Measurements from ENCODE around the gene MAN1A2. TPM values are rescaled to one million over a fixed set of nuclear protein-coding genes. Genes with fewer than 3 reads are reported as not detected.

The MAN1A2 gene
- polyA plus RNA-seq, 4 donors, result 38.7 to 48.2 (median 45.5) TPM

DNA sequence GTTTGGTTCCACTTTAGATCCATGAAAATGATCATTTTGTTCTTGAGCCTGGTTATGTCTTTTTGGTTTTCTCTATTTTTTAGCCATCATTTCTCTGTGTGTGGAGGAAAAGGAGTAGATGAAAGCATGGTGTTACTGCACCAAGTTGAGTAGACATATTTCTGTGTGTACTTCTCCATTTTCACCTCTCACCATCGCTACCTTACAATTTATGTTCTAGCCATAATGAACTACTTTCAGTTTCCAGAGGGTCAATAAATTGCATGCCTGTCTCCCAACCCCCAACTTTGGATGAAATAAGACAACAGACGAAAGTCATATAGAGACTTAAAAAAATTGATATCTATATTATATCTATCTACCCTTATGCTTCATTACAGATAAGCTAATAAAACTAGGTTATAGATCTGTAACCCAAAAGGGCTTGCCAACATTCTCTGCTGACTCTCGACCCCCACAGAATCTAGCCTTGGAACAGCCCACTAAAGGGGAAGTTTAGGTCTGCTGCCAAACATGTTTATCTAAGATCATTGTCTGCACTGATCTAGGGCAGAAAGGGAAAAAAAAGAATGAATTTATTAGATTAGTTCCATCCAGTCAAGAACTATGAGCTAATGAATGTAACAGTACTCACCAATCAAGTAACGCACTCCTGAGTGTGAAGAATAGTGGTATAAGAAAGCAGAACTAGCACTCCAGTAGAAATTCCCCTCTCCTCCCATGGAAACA lies 7.5 kb upstream of the MAN1A2 start:
- DNase-seq (ENCODE audit: low read depth in 4 of 4, low spot score in 2 of 4), result no peak

DNA sequence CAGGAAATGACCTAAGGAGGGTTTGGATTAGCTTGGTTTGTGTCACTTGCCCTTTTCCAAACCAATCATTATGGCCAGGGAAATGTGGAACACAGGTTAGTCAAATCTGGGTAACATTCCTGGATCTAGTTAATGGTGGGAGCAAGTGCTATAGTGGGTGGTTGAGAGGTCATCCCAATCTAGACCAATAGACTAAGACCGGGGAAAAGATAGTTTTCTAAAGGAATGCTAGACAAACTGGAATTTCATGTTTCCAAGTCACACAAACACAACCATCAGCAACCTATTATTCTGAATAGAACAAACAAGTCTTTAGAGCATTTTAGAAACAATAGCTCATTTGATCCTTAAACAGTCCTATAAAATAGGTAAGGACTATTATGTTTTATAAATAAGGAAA lies 4.3 kb upstream of the MAN1A2 start:
- no peak for DNase-seq (ENCODE audit: low read depth in 4 of 4, low spot score in 2 of 4)

DNA sequence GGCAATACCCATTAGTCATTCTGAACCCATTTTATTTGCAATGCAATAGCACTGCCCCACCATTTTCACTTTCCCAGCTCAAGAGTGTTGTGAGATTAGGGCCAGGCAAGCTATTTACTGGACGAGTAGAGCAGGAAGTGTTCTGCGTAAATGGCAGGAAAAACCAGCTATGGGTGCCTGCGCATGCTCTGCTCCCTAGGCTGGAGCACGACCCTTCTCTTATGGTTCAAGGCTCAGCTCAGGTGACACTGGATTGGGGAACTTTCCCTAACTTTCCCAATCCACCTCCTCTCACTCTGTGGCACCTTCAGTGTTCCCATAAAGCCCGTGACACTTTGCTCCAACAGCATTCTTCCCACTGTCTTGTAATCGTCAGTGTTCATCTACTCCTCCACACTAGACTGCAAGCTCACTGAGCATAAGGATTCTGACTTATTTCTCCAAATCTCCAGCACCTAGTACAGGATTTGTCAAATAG lies 3.6 kb upstream of the MAN1A2 start:
- DNase-seq (ENCODE audit: low read depth in 4 of 4, low spot score in 2 of 4), result no peak

DNA sequence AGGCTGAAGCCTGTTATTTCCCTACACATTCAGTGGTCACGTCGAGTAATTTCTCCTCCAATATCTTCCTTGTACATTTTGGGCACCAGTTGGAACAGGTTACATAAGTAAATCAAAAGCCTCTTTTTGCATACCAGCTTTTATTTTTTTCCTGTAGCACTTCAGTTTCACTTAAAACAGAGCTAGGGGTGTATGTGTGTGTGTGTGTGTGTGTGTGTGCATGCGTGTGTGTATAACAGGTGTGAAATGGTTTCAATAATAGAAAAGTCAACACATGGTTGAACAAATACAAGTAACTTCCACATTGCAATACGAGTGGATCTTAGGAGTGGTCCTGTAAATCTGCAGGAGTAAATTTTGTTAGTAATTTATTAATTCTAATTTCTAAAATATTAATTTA lies 3.0 kb upstream of the MAN1A2 start:
- no peak for DNase-seq (ENCODE audit: low read depth in 4 of 4, low spot score in 2 of 4)

DNA sequence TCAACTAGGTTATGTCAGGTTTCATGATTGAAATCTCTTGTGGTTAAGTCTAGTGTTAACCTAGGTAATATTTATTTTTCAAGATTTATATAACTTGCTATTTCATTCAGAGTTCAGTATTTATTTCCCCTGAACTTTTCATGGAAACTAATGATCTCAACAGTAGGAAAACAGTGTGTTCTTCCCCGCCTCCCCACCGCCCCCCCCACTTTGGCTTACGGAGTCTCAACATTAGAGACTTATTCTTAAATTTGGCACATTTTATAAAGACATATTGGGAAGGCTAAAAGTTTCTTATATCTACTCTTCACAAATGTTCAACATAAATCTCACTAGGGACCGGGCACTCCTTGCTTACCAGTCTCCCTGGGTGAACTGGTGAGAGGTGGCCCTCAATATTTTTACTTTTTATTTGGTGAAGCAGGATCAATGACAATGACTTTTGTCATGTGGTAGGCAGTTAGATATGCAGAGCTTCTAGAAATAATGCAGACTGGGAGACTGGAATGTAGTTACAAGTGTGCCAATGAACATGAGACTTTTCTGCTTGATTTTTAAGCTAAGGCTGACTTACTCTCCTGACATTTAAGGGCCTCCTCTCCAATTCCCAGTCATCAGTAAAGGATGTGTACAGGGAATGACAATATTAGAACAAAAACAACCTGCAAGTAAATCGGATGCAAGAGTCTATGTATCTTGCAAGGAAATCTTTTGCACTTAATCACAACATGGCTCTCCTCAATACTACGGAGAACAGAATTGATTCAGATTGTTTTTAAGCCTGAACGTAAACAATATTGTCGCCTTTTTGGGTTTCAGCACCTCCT lies 1.7 kb upstream of the MAN1A2 start:
- no peak for DNase-seq (ENCODE audit: low read depth in 4 of 4, low spot score in 2 of 4)

DNA sequence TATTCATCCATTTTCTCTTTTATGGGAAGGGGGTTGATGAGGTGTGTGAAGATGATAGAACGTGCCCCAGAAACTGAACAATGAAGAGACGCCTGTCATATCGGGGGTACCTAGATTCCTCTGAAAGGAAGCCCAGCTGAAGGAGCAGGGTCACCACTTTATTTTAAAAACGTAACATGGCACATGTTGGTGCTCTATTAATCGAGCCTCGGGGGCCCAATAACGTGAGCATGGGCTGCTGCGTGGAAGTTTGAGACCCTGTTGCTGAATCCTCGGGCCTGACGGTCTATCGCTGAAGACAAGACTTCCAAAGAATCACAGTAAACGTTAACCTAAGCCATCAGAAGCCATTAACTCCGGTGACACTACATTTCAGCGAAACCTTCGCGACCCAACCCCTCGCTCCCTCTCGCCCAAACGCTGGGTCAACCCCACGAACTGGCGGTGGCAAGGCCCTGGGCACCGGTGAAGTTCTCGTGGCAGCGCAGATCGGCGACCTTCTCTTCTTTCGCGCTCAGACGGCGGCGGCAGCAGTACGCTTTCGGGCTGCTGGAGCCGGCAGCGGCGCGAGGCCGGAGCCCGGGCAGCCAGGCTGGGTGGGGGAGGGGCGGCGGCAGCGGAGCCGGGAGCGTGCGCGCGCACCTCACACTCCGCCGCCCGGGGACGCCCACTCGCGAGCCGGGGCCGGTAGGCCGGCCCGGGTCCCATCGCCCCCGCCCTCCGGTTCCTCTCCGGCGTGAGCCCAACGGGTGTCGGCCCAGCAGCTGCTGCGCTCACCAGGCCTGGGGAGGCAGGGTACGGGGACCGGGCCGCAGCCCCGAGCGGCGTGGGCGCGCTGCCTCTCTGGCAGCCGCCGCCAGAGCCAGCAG lies 838 bp upstream of the MAN1A2 start:
- peak; percentile 56 to 70 (median 68) for DNase-seq (ENCODE audit: low read depth in 4 of 4, low spot score in 2 of 4)

DNA sequence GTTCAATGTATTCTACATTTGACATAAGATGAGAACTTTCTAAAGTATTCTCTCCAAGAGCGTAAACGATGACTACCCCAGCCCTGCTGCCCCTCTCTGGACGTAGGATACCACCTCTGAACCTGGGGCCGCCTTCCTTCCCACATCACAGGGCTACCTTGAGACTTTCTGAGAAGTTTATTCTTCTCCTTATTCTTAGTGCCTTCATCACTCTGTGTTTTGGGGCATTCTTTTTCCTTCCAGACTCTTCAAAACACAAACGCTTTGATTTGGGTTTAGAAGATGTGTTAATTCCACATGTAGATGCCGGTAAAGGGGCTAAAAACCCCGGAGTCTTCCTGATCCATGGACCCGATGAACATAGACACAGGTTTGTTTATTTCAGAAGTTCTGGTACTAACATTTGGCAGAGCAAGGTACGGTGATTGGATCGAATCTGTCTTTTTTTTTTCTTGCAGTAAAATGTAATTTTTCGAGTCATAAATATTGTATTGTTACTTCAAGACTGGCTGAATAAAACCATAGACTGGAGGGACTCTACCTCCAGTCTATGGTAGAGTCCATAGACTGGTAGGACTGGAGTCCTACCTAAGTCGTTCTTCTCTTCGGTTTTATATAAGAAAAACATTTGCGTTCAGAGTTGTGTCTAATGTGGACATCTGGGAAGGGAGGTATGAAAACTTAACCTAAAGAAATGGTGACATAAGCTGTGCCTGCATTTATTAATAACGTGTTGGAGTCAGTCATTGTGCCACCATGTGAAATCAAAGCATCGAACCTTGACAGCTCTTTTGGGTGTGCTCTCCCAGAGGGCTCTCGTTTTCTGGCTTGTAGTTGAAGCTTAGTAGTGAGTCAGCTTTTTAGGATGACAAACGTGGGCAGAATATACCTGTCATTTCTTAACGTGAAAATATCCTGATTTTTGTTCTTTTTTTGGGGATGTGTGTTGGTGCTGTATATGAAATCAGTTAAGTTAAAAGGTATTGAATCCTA lies 1.2 kb downstream of the MAN1A2 start:
- no peak for DNase-seq (ENCODE audit: low read depth in 4 of 4, low spot score in 2 of 4)

DNA sequence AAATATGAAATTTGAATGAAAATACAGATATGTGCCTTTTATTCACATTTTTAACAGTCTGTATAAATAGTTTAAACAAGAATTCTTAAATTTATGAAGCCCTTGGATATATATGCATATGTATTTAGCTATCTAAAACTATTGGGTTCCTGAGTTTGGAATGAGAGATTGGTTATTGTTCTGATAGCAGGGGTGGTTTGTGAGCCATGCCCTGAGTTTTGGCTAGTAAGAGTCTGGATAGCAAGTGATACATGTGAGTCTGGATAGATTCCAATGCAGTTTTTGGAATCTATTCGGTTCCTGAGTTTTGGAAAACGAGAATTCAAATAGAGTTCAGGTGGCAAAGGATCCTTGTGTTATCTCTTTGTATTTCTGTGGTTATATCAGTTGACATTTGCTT lies 2.8 kb downstream of the MAN1A2 start:
- no peak for DNase-seq (ENCODE audit: low read depth in 4 of 4, low spot score in 2 of 4)

DNA sequence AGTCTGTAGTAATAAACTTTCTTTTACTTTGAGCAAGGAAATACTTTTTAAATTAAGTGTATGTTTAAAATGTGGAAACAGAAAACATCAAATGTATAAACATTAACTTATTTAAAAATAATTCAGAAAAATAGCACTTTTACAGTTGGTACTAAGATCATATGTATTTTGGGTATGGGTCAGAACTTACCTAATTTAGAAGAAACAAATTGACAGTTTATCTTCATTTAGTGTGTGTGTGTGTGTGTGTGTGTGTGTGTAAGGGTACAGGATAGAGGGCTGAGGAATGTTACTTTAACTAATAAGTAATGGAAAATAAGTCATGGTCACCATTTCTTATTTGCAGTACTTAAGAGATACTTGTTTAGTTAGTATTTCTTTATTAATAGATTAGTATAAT lies 3.3 kb downstream of the MAN1A2 start:
- DNase-seq (ENCODE audit: low read depth in 4 of 4, low spot score in 2 of 4), result no peak

DNA sequence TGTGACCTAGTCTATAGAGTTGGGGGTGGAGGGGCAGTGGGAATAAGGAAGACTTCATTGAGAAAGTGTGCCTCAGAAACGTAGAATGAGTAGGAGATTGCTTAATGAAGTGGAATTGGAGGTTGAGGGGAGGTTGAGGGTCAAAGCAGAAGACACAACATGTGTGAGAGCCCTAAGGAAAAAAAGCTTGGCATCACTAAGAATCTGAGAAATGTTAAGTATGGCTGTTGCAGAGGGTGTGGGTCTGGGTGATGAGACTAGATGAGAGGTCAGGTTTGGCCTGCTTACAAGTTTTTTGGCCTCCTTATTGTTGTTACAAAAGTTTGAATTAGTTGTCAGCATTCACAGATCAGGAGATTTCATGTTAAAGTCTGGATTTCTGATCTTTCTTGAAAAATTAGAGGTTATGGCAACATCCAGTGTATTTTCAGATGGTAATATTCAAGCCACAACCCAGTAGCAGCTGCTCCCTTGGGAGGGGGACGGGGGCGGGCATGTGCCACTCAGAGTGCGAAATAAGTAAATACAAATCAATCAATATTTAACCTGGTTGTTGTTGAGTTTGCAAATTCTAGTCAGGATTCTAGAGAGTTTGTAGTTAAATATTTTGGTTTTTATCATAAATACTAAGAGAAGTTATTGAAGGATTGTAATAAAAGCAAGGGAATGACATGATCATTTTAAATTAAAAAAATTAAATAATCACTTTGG lies 4.3 kb downstream of the MAN1A2 start:
- no peak for DNase-seq (ENCODE audit: low read depth in 4 of 4, low spot score in 2 of 4)

DNA sequence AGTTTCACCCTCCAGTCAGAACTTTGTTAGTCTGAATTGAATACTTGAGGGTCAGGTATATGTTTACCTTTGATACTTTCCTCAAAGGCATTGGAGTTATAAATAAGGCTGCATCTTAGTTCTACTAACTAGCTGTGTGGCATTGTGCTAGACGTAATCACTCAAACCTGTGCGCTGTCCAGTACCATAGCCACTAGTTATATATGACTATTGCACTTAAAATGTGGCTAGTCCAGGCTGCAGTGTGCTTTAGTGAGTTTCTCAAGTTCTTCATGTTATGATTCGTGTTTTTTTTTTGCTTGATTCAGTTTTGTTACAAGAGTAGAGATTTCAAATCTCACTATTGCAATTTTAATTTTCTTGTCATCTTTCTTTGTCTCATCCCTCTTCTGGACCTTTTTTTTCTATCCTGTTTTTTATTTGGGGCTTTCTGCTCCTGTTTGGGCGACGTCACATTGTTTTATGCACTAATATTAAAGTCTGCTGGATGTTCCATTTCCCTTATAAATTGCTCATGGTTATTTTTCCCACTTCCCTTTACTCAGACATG lies 5.7 kb downstream of the MAN1A2 start:
- DNase-seq (ENCODE audit: low read depth in 4 of 4, low spot score in 2 of 4), result no peak

DNA sequence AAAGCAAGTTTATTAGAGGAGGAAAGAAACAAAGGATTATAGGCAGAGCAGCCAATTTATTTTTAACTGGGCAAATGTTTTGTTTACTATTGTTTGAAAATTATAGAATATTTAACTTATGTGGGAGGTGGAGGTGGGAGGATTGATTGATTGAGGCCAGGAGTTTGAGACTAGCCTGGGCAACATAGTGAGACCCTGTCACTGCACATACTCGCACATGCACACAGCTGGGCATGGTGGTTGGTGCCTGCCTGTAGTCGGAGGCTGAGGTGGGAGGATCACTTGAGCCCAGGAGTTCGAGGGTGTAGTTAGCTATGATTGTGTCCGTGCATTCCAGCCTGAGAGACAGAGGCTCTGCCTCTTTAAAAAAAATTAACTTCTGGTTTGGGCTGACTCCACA lies 6.7 kb downstream of the MAN1A2 start:
- no peak for DNase-seq (ENCODE audit: low read depth in 4 of 4, low spot score in 2 of 4)

DNA sequence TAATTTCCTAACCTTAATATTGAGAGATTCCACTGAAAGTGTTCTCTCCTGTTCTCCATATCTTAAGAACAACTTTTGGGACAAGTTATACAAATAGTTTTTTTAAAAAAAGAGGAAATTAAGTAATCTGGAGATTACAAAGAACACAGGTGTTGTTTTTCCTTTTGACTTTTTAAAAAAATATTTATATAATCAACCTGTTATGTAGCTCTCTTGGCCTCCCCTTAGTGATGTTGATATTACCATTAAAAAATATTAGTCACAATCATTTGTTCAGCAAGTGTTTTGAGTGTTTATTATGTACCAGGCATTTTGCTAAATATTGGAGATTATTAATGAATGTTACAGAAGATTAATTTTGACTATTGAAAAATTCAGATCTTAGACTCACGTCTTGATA lies 8.1 kb downstream of the MAN1A2 start:
- no peak for DNase-seq (ENCODE audit: low read depth in 4 of 4, low spot score in 2 of 4)

DNA sequence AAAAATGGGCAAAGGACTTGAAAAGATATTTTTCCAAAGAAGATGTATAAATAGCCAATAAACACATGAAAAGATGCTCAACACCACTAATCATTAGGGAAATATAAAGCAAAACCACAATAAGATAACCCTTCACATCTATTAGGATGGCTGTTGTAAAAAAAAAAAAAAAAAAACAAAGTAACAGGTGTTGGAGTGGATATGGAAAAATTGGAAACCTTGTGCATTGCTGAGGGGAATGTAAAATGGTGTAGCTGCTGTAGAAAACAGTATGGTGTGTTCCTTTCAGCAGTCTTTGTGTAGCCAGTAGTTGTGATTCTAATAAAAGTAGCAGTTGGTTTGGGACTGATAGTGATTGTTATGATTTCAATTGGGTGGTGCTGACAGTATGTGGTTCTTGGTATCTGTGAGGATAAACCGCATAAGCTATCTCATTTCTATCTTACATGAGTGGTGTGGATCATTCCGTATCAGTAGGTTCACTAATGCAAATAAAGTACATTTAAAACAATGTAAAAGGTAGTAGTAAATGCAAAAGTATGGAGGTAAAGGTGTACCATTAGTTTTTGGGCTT lies 19.9 kb downstream of the MAN1A2 start:
- DNase-seq (ENCODE audit: low read depth in 4 of 4, low spot score in 2 of 4), result no peak

DNA sequence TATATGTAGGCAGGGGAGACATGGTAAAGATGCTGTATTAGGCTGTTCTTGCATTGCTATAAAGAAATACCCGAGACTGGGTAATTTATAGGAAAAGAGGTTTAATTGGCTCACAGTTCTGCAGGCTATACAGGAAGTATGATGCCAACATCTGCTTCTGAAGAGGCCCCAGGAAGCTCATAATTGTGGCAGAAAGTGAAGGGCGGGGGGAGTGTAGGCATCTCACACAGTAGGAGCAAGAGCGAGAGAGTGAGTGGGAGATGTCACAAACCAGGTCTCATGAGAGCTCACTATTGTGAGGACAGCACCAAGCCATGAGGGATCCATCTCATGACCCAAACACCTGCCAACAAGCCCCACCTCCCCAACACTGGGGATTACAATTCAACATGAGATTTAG lies 21.1 kb downstream of the MAN1A2 start:
- DNase-seq (ENCODE audit: low read depth in 4 of 4, low spot score in 2 of 4), result no peak

DNA sequence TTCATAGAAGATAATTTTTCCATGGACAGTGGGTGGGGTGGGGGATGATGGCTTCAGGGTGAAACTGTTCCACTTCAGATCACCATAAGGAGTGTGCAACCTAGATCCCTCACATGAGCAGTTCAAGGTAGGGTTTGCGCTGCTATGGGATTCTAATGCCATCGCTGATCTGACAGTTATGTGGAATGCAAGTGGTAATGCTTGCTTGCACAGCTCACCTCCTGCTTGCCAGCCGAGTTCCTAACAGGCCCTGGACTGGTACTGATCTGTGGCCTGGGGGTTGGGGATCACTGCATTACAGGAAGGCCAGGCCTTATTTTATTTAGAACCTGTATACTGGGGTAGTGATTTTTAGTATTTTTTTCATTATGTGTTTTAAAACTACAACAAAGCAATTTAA lies 22.0 kb downstream of the MAN1A2 start:
- DNase-seq (ENCODE audit: low read depth in 4 of 4, low spot score in 2 of 4), result no peak

DNA sequence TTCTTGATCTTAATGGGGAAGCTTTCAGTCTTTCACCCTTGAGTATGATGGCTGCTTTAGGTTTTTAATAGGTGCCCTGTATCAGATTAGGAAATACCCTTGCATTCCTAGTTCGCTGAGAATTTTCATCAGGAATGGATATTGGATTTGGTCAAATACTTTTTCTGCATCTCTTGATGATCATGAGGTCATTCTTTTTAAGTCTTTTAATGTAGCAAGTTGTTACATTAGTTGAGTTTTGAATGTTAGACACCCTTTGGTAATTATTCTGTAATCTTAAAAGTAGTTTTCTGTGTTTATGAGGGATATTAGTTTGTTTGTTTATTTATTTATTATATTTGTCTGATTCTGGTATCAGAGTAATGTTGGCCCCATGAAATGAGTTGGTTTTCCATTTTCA lies 22.5 kb downstream of the MAN1A2 start:
- no peak for DNase-seq (ENCODE audit: low read depth in 4 of 4, low spot score in 2 of 4)

DNA sequence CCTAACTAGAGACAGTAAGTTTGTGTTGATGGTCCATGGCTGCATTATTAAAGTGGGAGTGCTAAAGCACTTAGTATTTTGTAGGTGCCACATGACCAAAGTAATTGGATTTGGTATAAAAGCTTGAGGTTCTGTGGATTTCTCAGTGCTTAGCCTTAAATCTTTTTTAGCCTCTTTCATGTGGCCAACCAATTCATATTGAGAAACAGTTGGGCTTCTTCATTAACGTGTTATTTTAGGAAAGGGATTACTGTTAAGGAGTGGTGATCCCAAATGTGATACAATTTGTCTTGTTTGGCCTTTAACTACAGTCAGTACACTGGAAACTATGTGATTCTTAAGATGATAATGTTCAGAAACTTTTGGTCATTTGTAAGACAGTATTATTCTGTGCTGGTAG lies 25.5 kb downstream of the MAN1A2 start:
- no peak for DNase-seq (ENCODE audit: low read depth in 4 of 4, low spot score in 2 of 4)

DNA sequence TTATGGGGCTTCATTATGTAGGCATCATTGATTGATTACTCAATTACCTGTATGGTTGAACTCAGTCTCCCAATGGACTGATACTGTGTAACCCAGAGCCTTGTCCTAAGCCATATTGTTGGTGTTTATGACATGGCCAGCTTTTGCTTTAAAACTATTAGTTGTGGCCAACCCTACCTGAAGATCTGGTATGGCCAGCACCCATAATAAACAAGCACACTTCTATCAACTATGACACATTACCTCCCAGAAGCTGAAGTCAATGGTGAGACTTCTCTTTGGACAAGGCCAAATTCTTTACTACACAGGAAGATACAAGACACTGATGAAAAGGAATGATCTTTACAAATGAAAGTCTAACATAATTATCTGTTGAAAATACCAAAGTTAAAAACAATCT lies 28.8 kb downstream of the MAN1A2 start:
- no peak for DNase-seq (ENCODE audit: low read depth in 4 of 4, low spot score in 2 of 4)
